AG04450 (cell line): ENCODE data around the gene ECE2. TPM values are rescaled to one million over a fixed set of nuclear protein-coding genes. Genes with fewer than 3 reads are reported as not detected.

Source experiments
- CTCF ChIA-PET: fragments of 300-600, 350-600 bp; formaldehyde crosslinking; extraction: SDS; loops from one replicate; lab custom pipeline; 2022; ENCODE audit warnings: antibody characterized with exemption, inconsistent platforms; lab: Charles Lee
- POLR2A ChIA-PET: fragments of 350-600 bp; formaldehyde crosslinking; extraction: SDS; loops from one replicate; lab custom pipeline; 2021; ENCODE audit warnings: antibody characterized with exemption, inconsistent platforms; lab: Yijun Ruan, JAX
- DNase-seq: peaks from one replicate; pipeline ENCODE4 v3.0.0-alpha.2; 2011; ENCODE audit warnings: low read depth, low spot score
- H3K27ac ChIP-seq: one replicate; pipeline ENCODE4 v1.5.1; 2012; ENCODE audit warnings: low read depth, low read length, control low read depth
- H3K27me3 ChIP-seq: one replicate; pipeline ENCODE4 v1.6.0; 2012; ENCODE audit warnings: low read length; ENCODE audit not compliant: control insufficient read depth, insufficient read depth
- H3K4me3 ChIP-seq: 2 replicates; pipeline ENCODE4 v1.5.1; 2011; ENCODE audit warnings: mild to moderate bottlenecking, low read depth, low read length, control low read depth
- H3K9me3 ChIP-seq: 2 replicates; pipeline ENCODE4 v1.5.1; 2012; ENCODE audit warnings: low read length; ENCODE audit not compliant: control insufficient read depth, insufficient read depth
- CTCF ChIP-seq: IDR thresholded peaks from 2 replicates; pipeline ENCODE4 v1.5.1; 2011; ENCODE audit warnings: low read depth, low read length, control low read depth, inconsistent platforms
- polyA plus RNA-seq: library from polyadenylated mRNA; depleted of rRNA; stranded (reverse); fragments of >200 nt; gene quantifications from 2 replicates; pipeline ENCODE4 v1.2.3, GENCODE V29; 2011

ECE2 gene
- polyA plus RNA-seq, 1 experiment, result not detected

- POLR2A ChIA-PET, result no interaction called here
- no peak overlapping the region for H3K27ac ChIP-seq
- CTCF ChIA-PET, result no interaction called here
Measured at GRCh38 chr3:184307915-184308314, 32.1 kb downstream of the ECE2 start.

GRCh38 chr3:184308744-184309143 lies 32.9 kb downstream of the ECE2 start:
- DNase-seq, result no peak
- Histone ChIP-seq H3K27ac (no peak overlapping the region), H3K27me3 (no peaks in the 10 kb centered on the region), H3K4me3 (no peak overlapping the region), H3K9me3 (no peaks in the 10 kb centered on the region; the same call in 1 of the 2 replicates)
- POLR2A ChIA-PET, result no interaction called here
- CTCF ChIA-PET, result no interaction called here
- peak; percentile 9; the same call in 1 of the 2 replicates for TF ChIP-seq CTCF

More at GRCh38 chr3:184307915-184308314, 32.1 kb downstream of the ECE2 start:
- no peaks in the 10 kb centered on the region; the same call in 1 of the 2 replicates for H3K9me3 ChIP-seq
- no peaks in the 10 kb centered on the region for H3K27me3 ChIP-seq
- TF ChIP-seq CTCF, result no peak
- DNase-seq, result no peak
- H3K4me3 ChIP-seq, result no peak overlapping the region

- DNase-seq, result no peak
- Histone ChIP-seq H3K27ac (no peak overlapping the region), H3K27me3 (no peaks in the 10 kb centered on the region), H3K4me3 (no peak overlapping the region), H3K9me3 (peaks cover 3% of the 10 kb centered on the region; the same call in 1 of the 2 replicates)
- ChIA-PET CTCF (no interaction called here), POLR2A (interaction anchor here (1.4 kb wide), 1 partner anchor 9 kb away, joined by 3 read pairs; no protein-coding TSS in a partner anchor)
- TF ChIP-seq CTCF, result no peak
Measured at GRCh38 chr3:184311633-184312032, 35.8 kb downstream of the ECE2 start.

- ChIA-PET POLR2A (interaction anchor here (1.1 kb wide), 1 partner anchor 8 kb away, joined by 3 read pairs; no protein-coding TSS in a partner anchor), CTCF (no interaction called here)
- Histone ChIP-seq H3K27me3 (no peaks in the 10 kb centered on the region), H3K4me3 (peak within 1 kb of the TSS; percentile 90), H3K27ac (peak within 1 kb of the TSS; percentile 77), H3K9me3 (peaks cover 3% of the 10 kb centered on the region; the same call in 1 of the 2 replicates)
- peak; percentile 87 for DNase-seq
- no peak for TF ChIP-seq CTCF
Measured at GRCh38 chr3:184314363-184314699, 38.5 kb downstream of the ECE2 start, which contains the start of gene EIF4G1. Gene EIF4G1, plus strand, starts transcription at chr3:184314606. Its CDS starts 1,191 bp downstream, at chr3:184315797.

- CTCF ChIA-PET, result no interaction called here
- no peak for DNase-seq
Measured at GRCh38 chr3:184314700-184315542, 39.1 kb downstream of the ECE2 start.

More at GRCh38 chr3:184314700-184315542, 39.1 kb downstream of the ECE2 start:
- POLR2A ChIA-PET, result interaction anchor here (0.9 to 1.6 kb wide), 5 partner anchors 11 to 65 kb away, joined by 3 to 7 read pairs (median 3); partner anchors contain the start of genes CLCN2, EEF1AKMT4, FAM131A and POLR2H
- H3K27me3 ChIP-seq, result no peaks in the 10 kb centered on the region
- no peak for TF ChIP-seq CTCF
- H3K9me3 ChIP-seq, result peaks cover 3% of the 10 kb centered on the region; the same call in 1 of the 2 replicates
- H3K27ac ChIP-seq, result peak overlapping the region; percentile 77
- H3K4me3 ChIP-seq, result peak overlapping the region; percentile 90
